Measurements from ENCODE around the gene VSIR.

VSIR gene

GRCh38 chr10:71773221-71773971, at the start of gene VSIR:
Gene VSIR (minus strand): TSS chr10:71773520. CDS start chr10:71773439, 81 bp downstream.
- DNase-seq (ENCODE audit: low read depth in 2 of 2) = peak; percentile 88 to 89

- no peak for DNase-seq (ENCODE audit: low read depth in 2 of 2)
These were observed 48.8 kb upstream of the VSIR start for GRCh38 chr10:71821909-71822763.

- DNase-seq (ENCODE audit: low read depth in 2 of 2) = no peak
These were observed 47.6 kb upstream of the VSIR start for GRCh38 chr10:71820966-71821365.

- no peak for DNase-seq (ENCODE audit: low read depth in 2 of 2)
These were observed 46.7 kb upstream of the VSIR start for GRCh38 chr10:71819985-71820384.

- DNase-seq (ENCODE audit: low read depth in 2 of 2) = no peak
These were observed 46.1 kb upstream of the VSIR start for GRCh38 chr10:71819441-71819861.

- DNase-seq (ENCODE audit: low read depth in 2 of 2) = no peak
These were observed 45.4 kb upstream of the VSIR start for GRCh38 chr10:71818674-71819260.

- DNase-seq (ENCODE audit: low read depth in 2 of 2) = no peak
These were observed 44.7 kb upstream of the VSIR start for GRCh38 chr10:71817831-71818655.

GRCh38 chr10:71816936-71817618, 43.8 kb upstream of the VSIR start:
- no peak for DNase-seq (ENCODE audit: low read depth in 2 of 2)

GRCh38 chr10:71816421-71816851, 43.1 kb upstream of the VSIR start:
- no peak for DNase-seq (ENCODE audit: low read depth in 2 of 2)

GRCh38 chr10:71815515-71816130, 42.3 kb upstream of the VSIR start:
- no peak for DNase-seq (ENCODE audit: low read depth in 2 of 2)

- no peak for DNase-seq (ENCODE audit: low read depth in 2 of 2)
These were observed 41.6 kb upstream of the VSIR start for GRCh38 chr10:71814922-71815411.

GRCh38 chr10:71812913-71813590, 39.7 kb upstream of the VSIR start:
- DNase-seq (ENCODE audit: low read depth in 2 of 2) = no peak

GRCh38 chr10:71812016-71812912, 38.9 kb upstream of the VSIR start:
- DNase-seq (ENCODE audit: low read depth in 2 of 2) = peak; percentile 48 to 68

- DNase-seq (ENCODE audit: low read depth in 2 of 2) = no peak
These were observed 38.0 kb upstream of the VSIR start for GRCh38 chr10:71811351-71811750.

- DNase-seq (ENCODE audit: low read depth in 2 of 2) = no peak
These were observed 36.9 kb upstream of the VSIR start for GRCh38 chr10:71810048-71810750.

- DNase-seq (ENCODE audit: low read depth in 2 of 2) = no peak
These were observed 36.3 kb upstream of the VSIR start for GRCh38 chr10:71809628-71810027.

GRCh38 chr10:71807557-71808510, 34.5 kb upstream of the VSIR start:
- DNase-seq (ENCODE audit: low read depth in 2 of 2) = no peak

Data from stimulated activated CD8-positive, alpha-beta memory T cell treated with anti-CD3 and anti-CD28 coated beads, Interleukin-7, amount 100 ng/mL, for 1 hour (primary cell).